Mesendoderm (in vitro differentiated cells): ENCODE results near the gene STX7.

Source experiments
- DNase-seq: peaks from one replicate; pipeline ENCODE4 v3.0.0; 2013
- H2AK5ac ChIP-seq: 2 replicates; pipeline ENCODE4 v1.6.1; 2013; ENCODE audit warnings: low read length, inconsistent platforms
- H2BK120ac ChIP-seq: 2 replicates; pipeline ENCODE4 v1.6.1; 2013; ENCODE audit warnings: low read depth, mild to moderate bottlenecking, low read length, moderate library complexity, mixed read lengths
- H2BK15ac ChIP-seq: replicated peaks from 2 replicates; pipeline ENCODE4 v1.6.1; 2013; ENCODE audit warnings: low read depth, mild to moderate bottlenecking, moderate library complexity
- H2BK5ac ChIP-seq: 2 replicates; pipeline ENCODE4 v1.6.1; 2013; ENCODE audit warnings: low read length, inconsistent platforms
- H3K18ac ChIP-seq: 2 replicates; pipeline ENCODE4 v1.6.1; 2013; ENCODE audit warnings: mild to moderate bottlenecking, low read length, mixed read lengths
- H3K23ac ChIP-seq: one replicate; pipeline ENCODE4 v1.6.1; 2013; ENCODE audit warnings: low read length
- H3K27ac ChIP-seq: 2 replicates; pipeline ENCODE4 v1.5.1; 2013; ENCODE audit warnings: low read depth, mild to moderate bottlenecking, inconsistent platforms, low read length, moderate library complexity
- H3K27me3 ChIP-seq: 2 replicates; pipeline ENCODE4 v1.6.1; 2013; ENCODE audit warnings: low read length, control low read depth, mild to moderate bottlenecking, inconsistent platforms; ENCODE audit not compliant: insufficient read depth, poor library complexity
- H3K36me3 ChIP-seq: 2 replicates; pipeline ENCODE4 v1.6.1; 2013; ENCODE audit warnings: low read length, inconsistent platforms; ENCODE audit not compliant: control insufficient read depth, insufficient read depth
- H3K4ac ChIP-seq: one replicate; pipeline ENCODE4 v1.6.1; 2013; ENCODE audit warnings: low read depth, mild to moderate bottlenecking, low read length, moderate library complexity
- H3K4me1 ChIP-seq: 2 replicates; pipeline ENCODE4 v1.6.1; 2013; ENCODE audit warnings: low read depth, low read length, inconsistent platforms; ENCODE audit not compliant: control insufficient read depth
- H3K4me2 ChIP-seq: 2 replicates; pipeline ENCODE4 v1.6.1; 2013; ENCODE audit warnings: low read length
- H3K4me3 ChIP-seq: 2 replicates; pipeline ENCODE4 v1.5.1; 2013; ENCODE audit warnings: mild to moderate bottlenecking, low read length
- H3K56ac ChIP-seq: one replicate; pipeline ENCODE4 v1.6.1; 2013; ENCODE audit warnings: low read length
- H3K79me1 ChIP-seq: 2 replicates; pipeline ENCODE4 v1.6.1; 2013; ENCODE audit warnings: low read length, inconsistent platforms
- H3K79me2 ChIP-seq: 2 replicates; pipeline ENCODE4 v1.6.1; 2013; ENCODE audit warnings: mild to moderate bottlenecking, low read length; ENCODE audit not compliant: control insufficient read depth, insufficient read depth
- H3K9ac ChIP-seq: 2 replicates; pipeline ENCODE4 v1.6.1; 2013; ENCODE audit warnings: low read length, inconsistent platforms
- H4K5ac ChIP-seq: one replicate; pipeline ENCODE4 v1.6.1; 2013; ENCODE audit warnings: low read length
- H4K8ac ChIP-seq: one replicate; pipeline ENCODE4 v1.6.1; 2013; ENCODE audit warnings: low read depth, mild to moderate bottlenecking, control low read depth, low read length, moderate library complexity
- WGBS: extraction: QIAGEN DNeasy Blood & Tissue Kit; methylation state at CpG from one replicate; pipeline ENCODE4 v1.1.7; 2013; ENCODE audit warnings: low lambda C conversion rate, missing lambda C conversion rate; ENCODE audit not compliant: insufficient coverage; ENCODE audit errors: extremely low coverage; 5-methylcytosine and 5-hydroxymethylcytosine counted together

The STX7 gene

DNA sequence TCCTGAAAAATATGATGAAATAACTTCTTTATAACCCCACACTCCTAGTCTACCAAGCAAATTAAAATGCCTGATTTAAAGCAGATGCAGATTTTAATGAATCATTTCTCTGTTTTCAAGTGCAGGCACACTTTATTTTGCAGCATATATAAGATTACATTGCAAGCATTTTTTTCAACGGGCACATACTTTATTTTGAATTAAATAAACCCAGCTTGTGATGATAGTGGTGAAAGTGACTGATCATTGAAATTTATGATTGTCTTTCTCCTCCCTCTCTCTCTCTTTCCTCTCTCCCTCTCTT lies 99.5 kb downstream of the STX7 start:
- no CpG with 5 or more reads among the region's 1 CpG for WGBS
- H4K5ac ChIP-seq: no peak overlapping the region
- H3K79me2 ChIP-seq: no peaks in the 10 kb centered on the region
- H3K27ac ChIP-seq: no peak overlapping the region
- H3K18ac ChIP-seq: no peak overlapping the region
- H2AK5ac ChIP-seq: no peak overlapping the region
- no peak overlapping the region for H2BK120ac ChIP-seq
- no peak overlapping the region for H3K56ac ChIP-seq
- H3K9ac ChIP-seq: no peak overlapping the region
- no peak overlapping the region for H3K4ac ChIP-seq
- no peak for DNase-seq
- no peak overlapping the region for H2BK15ac ChIP-seq
- H3K23ac ChIP-seq: no peak overlapping the region
- H3K79me1 ChIP-seq: no peaks in the 10 kb centered on the region
- H2BK5ac ChIP-seq: no peak overlapping the region
- no peaks in the 10 kb centered on the region for H3K27me3 ChIP-seq
- no peak overlapping the region for H3K4me3 ChIP-seq
- no peaks in the 10 kb centered on the region for H3K36me3 ChIP-seq
- H3K4me2 ChIP-seq: no peak overlapping the region
- H4K8ac ChIP-seq: no peak overlapping the region
- H3K4me1 ChIP-seq: no peaks in the 10 kb centered on the region

DNA sequence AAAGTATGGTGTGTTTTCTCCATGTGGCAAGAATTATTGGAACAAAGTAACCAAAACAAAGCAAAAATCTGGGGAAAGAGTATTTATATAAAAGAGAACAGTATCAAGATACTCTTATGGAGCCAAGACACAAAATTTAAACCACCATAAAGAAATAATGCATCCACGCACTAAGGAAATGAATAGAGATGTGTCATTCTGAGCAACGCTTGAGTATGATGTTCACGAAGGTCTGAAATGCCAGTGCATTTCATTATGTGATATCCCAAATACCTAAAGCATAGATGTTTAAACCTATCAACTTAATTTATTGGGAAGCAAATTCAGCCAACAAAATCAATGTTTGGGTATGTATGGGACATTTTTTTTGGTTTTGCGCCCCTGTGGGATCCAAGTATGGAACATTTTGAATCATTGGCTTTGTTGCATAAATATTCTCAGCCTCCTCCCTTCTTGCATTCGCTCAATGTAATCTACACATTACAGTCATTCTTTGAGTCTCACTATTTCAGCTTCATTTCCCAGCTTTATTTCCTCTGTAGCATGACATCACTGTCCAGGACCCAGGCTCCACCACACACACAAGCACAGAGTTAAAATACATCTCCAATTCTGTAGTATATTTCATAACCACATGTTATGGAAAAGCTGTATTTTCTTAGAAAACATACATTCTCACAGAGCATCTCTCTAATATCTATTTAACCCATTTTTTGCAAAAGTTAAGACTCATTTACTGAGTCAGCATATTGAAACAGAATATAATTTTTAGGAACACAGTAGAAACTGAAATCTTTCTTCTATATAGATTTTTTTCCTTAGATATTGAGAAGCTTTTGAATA lies 100.0 kb downstream of the STX7 start:
- H3K9ac ChIP-seq: no peak overlapping the region
- no peak overlapping the region for H2BK15ac ChIP-seq
- no peak overlapping the region for H3K18ac ChIP-seq
- H3K36me3 ChIP-seq: no peaks in the 10 kb centered on the region
- H4K5ac ChIP-seq: no peak overlapping the region
- no peaks in the 10 kb centered on the region for H3K27me3 ChIP-seq
- WGBS: no CpG with 5 or more reads among the region's 5 CpGs
- no peak overlapping the region for H2AK5ac ChIP-seq
- no peak for DNase-seq
- no peaks in the 10 kb centered on the region for H3K4me1 ChIP-seq
- no peaks in the 10 kb centered on the region for H3K79me2 ChIP-seq
- no peak overlapping the region for H2BK120ac ChIP-seq
- H3K56ac ChIP-seq: no peak overlapping the region
- no peaks in the 10 kb centered on the region for H3K79me1 ChIP-seq
- H3K4me3 ChIP-seq: no peak overlapping the region
- H3K4ac ChIP-seq: no peak overlapping the region
- H3K27ac ChIP-seq: no peak overlapping the region
- H3K23ac ChIP-seq: no peak overlapping the region
- H2BK5ac ChIP-seq: no peak overlapping the region
- no peak overlapping the region for H3K4me2 ChIP-seq
- H4K8ac ChIP-seq: no peak overlapping the region

DNA sequence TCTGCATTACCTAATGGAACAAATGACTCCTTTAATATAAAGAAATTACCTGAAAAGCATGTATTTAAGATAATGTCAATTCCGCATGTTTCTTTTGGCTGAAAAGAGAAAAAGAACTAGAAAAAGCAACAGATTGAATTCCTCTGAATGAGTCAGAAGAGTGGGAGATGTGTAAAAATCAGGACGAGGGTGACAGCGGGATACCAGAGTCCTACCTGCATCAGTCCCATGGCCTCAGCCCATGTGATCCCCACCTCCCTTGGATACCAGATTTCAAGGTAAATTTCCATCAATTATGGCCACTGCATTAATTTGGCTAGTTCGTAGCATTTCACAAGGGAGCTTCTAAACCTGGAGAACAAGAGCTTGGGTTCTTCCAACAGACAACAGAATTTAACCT lies 101.6 kb downstream of the STX7 start:
- Histone ChIP-seq H2BK5ac (no peak overlapping the region), H3K27ac (no peak overlapping the region), H3K36me3 (no peaks in the 10 kb centered on the region), H3K79me2 (no peaks in the 10 kb centered on the region), H2BK15ac (no peak overlapping the region), H3K4me1 (no peaks in the 10 kb centered on the region), H3K79me1 (no peaks in the 10 kb centered on the region), H3K27me3 (no peaks in the 10 kb centered on the region), H2AK5ac (no peak overlapping the region), H3K18ac (no peak overlapping the region), H4K8ac (no peak overlapping the region), H3K4ac (no peak overlapping the region), H3K9ac (no peak overlapping the region), H3K23ac (no peak overlapping the region), H2BK120ac (no peak overlapping the region), H4K5ac (no peak overlapping the region), H3K56ac (no peak overlapping the region), H3K4me2 (no peak overlapping the region), H3K4me3 (no peak overlapping the region)
- no CpG with 5 or more reads among the region's 4 CpGs for WGBS
- DNase-seq: no peak

DNA sequence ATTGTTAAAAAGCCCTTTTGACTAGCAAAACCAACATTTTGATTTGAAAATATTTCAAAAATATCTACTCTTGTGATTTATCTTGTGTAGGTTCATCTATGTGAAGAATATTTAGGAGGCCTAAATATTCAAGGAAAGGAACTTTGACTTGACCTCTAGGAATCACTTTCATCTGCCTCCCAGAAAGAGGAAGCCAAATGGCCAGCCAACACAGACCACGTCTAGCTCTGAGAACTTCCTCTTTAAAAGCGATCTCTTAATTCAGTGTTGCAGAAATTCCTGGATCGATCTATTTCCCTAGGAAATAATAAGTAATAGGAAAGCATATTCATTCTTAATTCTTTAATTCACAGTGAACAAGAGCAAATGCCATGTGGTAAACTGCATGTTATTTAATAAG lies 102.1 kb downstream of the STX7 start:
- H2BK5ac ChIP-seq: no peak overlapping the region
- no peak overlapping the region for H3K9ac ChIP-seq
- H3K79me2 ChIP-seq: no peaks in the 10 kb centered on the region
- no peak overlapping the region for H3K4me2 ChIP-seq
- H3K23ac ChIP-seq: no peak overlapping the region
- no peak overlapping the region for H3K56ac ChIP-seq
- no peak for DNase-seq
- no peak overlapping the region for H3K4me3 ChIP-seq
- H3K4ac ChIP-seq: no peak overlapping the region
- H4K5ac ChIP-seq: no peak overlapping the region
- H2AK5ac ChIP-seq: no peak overlapping the region
- H4K8ac ChIP-seq: no peak overlapping the region
- no CpG with 5 or more reads among the region's 3 CpGs for WGBS
- no peak overlapping the region for H3K27ac ChIP-seq
- no peaks in the 10 kb centered on the region for H3K79me1 ChIP-seq
- no peak overlapping the region for H2BK120ac ChIP-seq
- H2BK15ac ChIP-seq: no peak overlapping the region
- no peak overlapping the region for H3K18ac ChIP-seq
- no peaks in the 10 kb centered on the region for H3K36me3 ChIP-seq
- no peaks in the 10 kb centered on the region for H3K4me1 ChIP-seq
- H3K27me3 ChIP-seq: no peaks in the 10 kb centered on the region

DNA sequence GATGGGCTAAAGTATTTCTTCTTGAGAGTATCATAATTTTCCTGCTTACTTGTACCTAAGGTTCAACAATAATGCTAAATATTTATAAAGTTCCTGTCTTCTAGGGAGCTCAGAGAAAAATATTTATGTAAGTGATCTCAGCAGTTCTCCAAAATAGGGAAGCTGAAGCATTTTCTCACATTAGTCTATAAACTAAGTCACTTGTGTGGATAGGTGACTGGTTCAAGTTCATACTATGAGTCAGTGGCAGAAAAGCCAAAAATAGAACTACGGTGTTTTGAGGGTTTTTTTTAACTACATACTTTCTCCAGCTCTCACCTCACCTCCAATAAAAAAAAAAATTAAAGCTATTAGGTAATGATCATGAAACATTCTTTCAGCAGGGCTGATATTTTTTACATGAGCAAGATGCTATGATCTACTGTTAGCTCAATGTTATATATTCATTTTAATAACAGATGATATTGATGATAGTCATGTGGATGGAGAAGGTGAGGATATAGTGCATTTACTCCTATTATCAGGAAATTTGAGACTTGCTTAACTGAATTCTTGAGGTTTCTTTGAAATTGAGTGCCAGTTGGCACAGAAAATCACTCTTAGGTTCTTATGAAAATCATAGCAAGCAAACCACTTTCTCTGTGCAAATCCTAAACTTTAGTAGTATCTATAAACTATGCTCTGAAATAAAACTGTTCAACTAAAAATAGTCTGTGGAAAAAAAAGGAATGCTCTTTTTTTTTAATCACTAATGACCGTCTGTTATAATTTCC lies 107.6 kb downstream of the STX7 start:
- Histone ChIP-seq H2AK5ac (no peak overlapping the region), H3K4ac (no peak overlapping the region), H3K56ac (no peak overlapping the region), H3K4me3 (no peak overlapping the region), H3K9ac (no peak overlapping the region), H3K4me1 (no peaks in the 10 kb centered on the region), H3K23ac (no peak overlapping the region), H3K27me3 (peaks cover 11% of the 10 kb centered on the region), H3K79me1 (no peaks in the 10 kb centered on the region), H3K79me2 (no peaks in the 10 kb centered on the region), H3K36me3 (no peaks in the 10 kb centered on the region), H4K5ac (no peak overlapping the region), H2BK120ac (no peak overlapping the region), H3K18ac (no peak overlapping the region), H2BK15ac (no peak overlapping the region), H3K27ac (no peak overlapping the region), H4K8ac (no peak overlapping the region), H3K4me2 (no peak overlapping the region), H2BK5ac (no peak overlapping the region)
- DNase-seq: no peak
- WGBS: no CpG with 5 or more reads among the region's 2 CpGs
